B cell (primary cell): Measurements from ENCODE around the gene FAIM2. TPM values are rescaled to one million over a fixed set of nuclear protein-coding genes. Genes with fewer than 3 reads are reported as not detected.

Source experiments
- ATAC-seq: fragments of 200-7000 bp; cut with Tn5 transposase; one replicate; pipeline ENCODE4 v1.10.0; 2021; ENCODE audit warnings: low read depth, mild to moderate bottlenecking, moderate number of reproducible peaks, moderate library complexity
- CTCF ChIA-PET: fragments of 350-600 bp; sonication (Branson Sonifier 250); formaldehyde crosslinking; loops from one replicate; lab custom pipeline; 2021; ENCODE audit warnings: antibody characterized with exemption, inconsistent platforms; lab: Charles Lee
- POLR2A ChIA-PET: fragments of 350-600 bp; sonication (Branson Sonifier 250); formaldehyde crosslinking; loops from one replicate; lab custom pipeline; 2021; ENCODE audit warnings: antibody characterized with exemption; lab: Charles Lee
- DNase-seq: peaks from one replicate; pipeline ENCODE4 v3.0.0; 2013
- H2AFZ ChIP-seq: 2 replicates; pipeline ENCODE4 v1.6.1; 2012; ENCODE audit warnings: mild to moderate bottlenecking, low read depth, low read length; ENCODE audit not compliant: insufficient read depth, poor library complexity, severe bottlenecking
- H3K27ac ChIP-seq, 2 donors: 1 replicate in 1 of 2; 2 replicates in 1 of 2; pipeline ENCODE4 v1.5.1; 2012 to 2013; ENCODE audit warnings: low read length in 2 of 2, mild to moderate bottlenecking in 2 of 2, moderate library complexity in 1 of 2
- H3K27me3 ChIP-seq, 4 experiments: fragments of 200-600 bp in 1 of 4; sonication (generic) in 1 of 4; replicated peaks in 1 of 4; 1 replicate in 2 of 4; 2 replicates in 2 of 4; pipeline versions ENCODE4 v1.6.1 to v1.7.0; 2013 to 2016; ENCODE audit warnings: low read length in 3 of 4, mild to moderate bottlenecking in 2 of 4, mixed read lengths in 1 of 4, moderate library complexity in 1 of 4; ENCODE audit not compliant: insufficient read depth in 4 of 4, control insufficient read depth in 3 of 4; ENCODE audit errors: control extremely low read depth in 1 of 4
- H3K36me3 ChIP-seq, 2 experiments: replicated peaks in 1 of 2; 1 replicate in 1 of 2; 2 replicates in 1 of 2; pipeline versions ENCODE4 v1.6.1 to v1.7.1; 2013; ENCODE audit warnings: low read length in 1 of 2; ENCODE audit not compliant: insufficient read depth in 2 of 2, control insufficient read depth in 1 of 2; ENCODE audit errors: control extremely low read depth in 1 of 2, extremely low read depth in 1 of 2
- H3K4me1 ChIP-seq, 2 donors: fragments of 200-600 bp in 1 of 2; sonication (generic) in 1 of 2; 1 replicate in 1 of 2; 2 replicates in 1 of 2; pipeline versions ENCODE4 v1.5.1 to v1.6.1; 2013 to 2017; ENCODE audit warnings: low read length in 2 of 2; ENCODE audit not compliant: control insufficient read depth in 2 of 2, insufficient read depth in 2 of 2
- H3K4me2 ChIP-seq: replicated peaks from 2 replicates; pipeline ENCODE3; 2012; ENCODE audit warnings: mild to moderate bottlenecking, low read depth, low read length; ENCODE audit not compliant: poor library complexity, severe bottlenecking
- H3K4me3 ChIP-seq, 5 experiments: fragments of 200-600 bp in 1 of 5; sonication (generic) in 1 of 5; 1 replicate in 3 of 5; 2 replicates in 2 of 5; pipeline versions ENCODE4 v1.5.1 to v1.7.0; 2011 to 2016; ENCODE audit warnings: low read length in 4 of 5, mild to moderate bottlenecking in 4 of 5, low read depth in 2 of 5, control low read depth in 1 of 5, moderate library complexity in 1 of 5; ENCODE audit not compliant: insufficient read depth in 1 of 5; ENCODE audit errors: control extremely low read depth in 1 of 5, extremely low read depth in 1 of 5
- H3K79me2 ChIP-seq: fragments of 200-600 bp; sonication (generic); one replicate; pipeline ENCODE4 v1.6.0; 2016; ENCODE audit warnings: low read length; ENCODE audit not compliant: control insufficient read depth, insufficient read depth
- H3K9ac ChIP-seq: fragments of 200-600 bp; sonication (generic); 2 replicates; pipeline ENCODE4 v1.6.1; 2017; ENCODE audit warnings: mild to moderate bottlenecking, low read length, moderate library complexity
- H3K9me3 ChIP-seq, 3 donors: one replicate each; pipeline versions ENCODE4 v1.6.1 to v1.7.1; 2013; ENCODE audit warnings: low read length in 2 of 3; ENCODE audit not compliant: control insufficient read depth in 2 of 3, insufficient read depth in 1 of 3; ENCODE audit errors: control extremely low read depth in 1 of 3
- H4K20me1 ChIP-seq: 2 replicates; pipeline ENCODE4 v1.6.0; 2012; ENCODE audit warnings: mild to moderate bottlenecking, low read length; ENCODE audit not compliant: insufficient read depth, control insufficient read depth, poor library complexity, severe bottlenecking
- H3K27ac Mint-ChIP-seq: one replicate; pipeline ENCODE4 v1.8.0; 2021; ENCODE audit warnings: mixed read lengths
- H3K27me3 Mint-ChIP-seq: one replicate; pipeline ENCODE4 v1.8.0; 2021; ENCODE audit warnings: mixed read lengths
- H3K4me1 Mint-ChIP-seq: one replicate; pipeline ENCODE4 v1.8.0; 2021; ENCODE audit warnings: mixed read lengths
- H3K4me3 Mint-ChIP-seq: one replicate; pipeline ENCODE4 v1.8.0; 2021; ENCODE audit warnings: mixed read lengths
- H3K9me3 Mint-ChIP-seq: one replicate; pipeline ENCODE4 v1.8.0; 2022; ENCODE audit warnings: mixed read lengths; ENCODE audit not compliant: insufficient read depth
- EZH2 ChIP-seq: IDR thresholded peaks from 2 replicates; pipeline ENCODE4 v1.6.1; 2012; ENCODE audit warnings: borderline replicate concordance, low read depth, mild to moderate bottlenecking, moderate library complexity, low read length; ENCODE audit not compliant: insufficient read depth, poor library complexity, severe bottlenecking
- WGBS: methylation state at CpG from one replicate; pipeline ENCODE4 v1.1.5; 2013; ENCODE audit warnings: missing lambda C conversion rate; ENCODE audit not compliant: insufficient coverage; 5-methylcytosine and 5-hydroxymethylcytosine counted together
- intact Hi-C: fragments of 100-400 bp; cut with micrococcal nuclease; formaldehyde crosslinking; loops from one replicate; pipeline ENCODE4 v1.10.0; 2022
- polyA plus RNA-seq: library from polyadenylated mRNA; depleted of rRNA; stranded (reverse); fragments of >200 nt; gene quantifications from 2 replicates; pipeline ENCODE4 v1.2.3, GENCODE V29; 2012
- total RNA-seq, 2 donors: library from RNA; stranded (reverse); fragments of 120-200 nt in 1 of 2; gene quantifications; 1 replicate in 1 of 2; 2 replicates in 1 of 2; pipeline versions ENCODE4 v1.2.3 to v1.2.4, GENCODE V29; 2013 to 2022
- TF ChIP-seq, protein P1 (sequence below): fragments of 200-600 bp; IDR thresholded peaks from one replicate; pipeline ENCODE4 v1.8.0; 2022; ENCODE audit warnings: antibody characterized with exemption, mild to moderate bottlenecking

Gene FAIM2
- total and polyA plus RNA-seq, 2 donors (not counting 1 experiment from before 2014, with no cell fraction given), result not detected

DNA sequence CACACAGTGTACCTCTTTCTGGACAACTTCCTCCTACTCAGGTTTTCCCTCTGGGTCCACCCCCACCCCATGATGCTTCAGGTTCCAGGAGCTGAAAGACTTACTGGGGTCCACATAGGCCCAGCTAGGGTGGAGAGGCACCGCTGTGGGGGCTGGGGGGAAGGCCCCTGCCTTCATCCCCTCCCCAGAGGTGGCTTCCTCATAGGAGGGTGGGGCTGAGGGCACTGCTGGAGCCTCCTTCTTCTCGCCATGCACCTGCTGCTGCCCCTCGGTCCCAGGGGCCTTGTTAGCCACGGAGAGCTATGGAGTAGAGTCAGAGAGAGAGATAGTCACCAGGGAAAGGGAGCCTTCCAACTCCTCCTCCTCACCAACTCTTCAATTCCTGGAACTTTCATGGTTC, 2.7 kb downstream of the FAIM2 start:
- TF ChIP-seq, protein P1, sequence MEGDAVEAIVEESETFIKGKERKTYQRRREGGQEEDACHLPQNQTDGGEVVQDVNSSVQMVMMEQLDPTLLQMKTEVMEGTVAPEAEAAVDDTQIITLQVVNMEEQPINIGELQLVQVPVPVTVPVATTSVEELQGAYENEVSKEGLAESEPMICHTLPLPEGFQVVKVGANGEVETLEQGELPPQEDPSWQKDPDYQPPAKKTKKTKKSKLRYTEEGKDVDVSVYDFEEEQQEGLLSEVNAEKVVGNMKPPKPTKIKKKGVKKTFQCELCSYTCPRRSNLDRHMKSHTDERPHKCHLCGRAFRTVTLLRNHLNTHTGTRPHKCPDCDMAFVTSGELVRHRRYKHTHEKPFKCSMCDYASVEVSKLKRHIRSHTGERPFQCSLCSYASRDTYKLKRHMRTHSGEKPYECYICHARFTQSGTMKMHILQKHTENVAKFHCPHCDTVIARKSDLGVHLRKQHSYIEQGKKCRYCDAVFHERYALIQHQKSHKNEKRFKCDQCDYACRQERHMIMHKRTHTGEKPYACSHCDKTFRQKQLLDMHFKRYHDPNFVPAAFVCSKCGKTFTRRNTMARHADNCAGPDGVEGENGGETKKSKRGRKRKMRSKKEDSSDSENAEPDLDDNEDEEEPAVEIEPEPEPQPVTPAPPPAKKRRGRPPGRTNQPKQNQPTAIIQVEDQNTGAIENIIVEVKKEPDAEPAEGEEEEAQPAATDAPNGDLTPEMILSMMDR, result no peak
- no peak for TF ChIP-seq EZH2
- H3K27me3 Mint-ChIP-seq, result peaks cover 40% of the 10 kb centered on the region
- H3K4me1 ChIP-seq, result peaks cover 11% of the 10 kb centered on the region in 2 donors
- H3K79me2 ChIP-seq, result no peaks in the 10 kb centered on the region
- intact Hi-C loops, result no loop called here
- H3K27ac ChIP-seq, result no peak overlapping the region
- ChIA-PET POLR2A (no interaction called here), CTCF (interaction anchor here (1.0 kb wide), 1 partner anchor 66 kb away, joined by 3 read pairs; no protein-coding TSS in a partner anchor)
- no peak overlapping the region for H3K4me2 ChIP-seq
- no peaks in the 10 kb centered on the region for H3K36me3 ChIP-seq
- no peaks in the 10 kb centered on the region for H3K9me3 Mint-ChIP-seq
- WGBS, result no CpG with 5 or more reads among the region's 4 CpGs
- no peak overlapping the region for H3K9ac ChIP-seq
- no peaks in the 10 kb centered on the region for H4K20me1 ChIP-seq
- H3K9me3 ChIP-seq, result no peaks in the 10 kb centered on the region
- H3K4me1 Mint-ChIP-seq, result peaks cover 12% of the 10 kb centered on the region
- no peak for DNase-seq
- peaks cover 0 to 31% (median 6%) of the 10 kb centered on the region in 4 experiments for H3K27me3 ChIP-seq
- H3K4me3 Mint-ChIP-seq, result no peak overlapping the region
- H2AFZ ChIP-seq, result no peak overlapping the region
- no peak overlapping the region for H3K4me3 ChIP-seq
- ATAC-seq, result no peak
- no peak overlapping the region for H3K27ac Mint-ChIP-seq

- peaks cover 12% of the 10 kb centered on the region for H3K4me1 Mint-ChIP-seq
- Histone ChIP-seq H4K20me1 (no peaks in the 10 kb centered on the region), H3K4me3 (no peak overlapping the region), H3K9me3 (no peaks in the 10 kb centered on the region), H3K4me2 (no peak overlapping the region), H3K4me1 (peaks cover 11% of the 10 kb centered on the region in 2 donors), H3K79me2 (no peaks in the 10 kb centered on the region), H3K36me3 (no peaks in the 10 kb centered on the region), H3K27ac (no peak overlapping the region), H3K27me3 (peaks cover 0 to 31% (median 6%) of the 10 kb centered on the region in 4 experiments), H3K9ac (no peak overlapping the region), H2AFZ (no peak overlapping the region)
- no peaks in the 10 kb centered on the region for H3K9me3 Mint-ChIP-seq
- DNase-seq, result no peak
- POLR2A ChIA-PET, result no interaction called here
- no peak for TF ChIP-seq EZH2
- TF ChIP-seq, protein P1, result no peak
- no peak overlapping the region for H3K27ac Mint-ChIP-seq
- WGBS, result 82% methylated on average over 3 of the region's 6 CpGs
- intact Hi-C loops, result no loop called here
- CTCF ChIA-PET, result interaction anchor here (1.0 kb wide), 1 partner anchor 67 kb away, joined by 3 read pairs; no protein-coding TSS in a partner anchor
- no peak for ATAC-seq
- H3K4me3 Mint-ChIP-seq, result no peak overlapping the region
- peaks cover 33% of the 10 kb centered on the region for H3K27me3 Mint-ChIP-seq
Observed at GRCh38 chr12:49900371-49900770, 3.3 kb downstream of the FAIM2 start.
